22Rv1 (cell line): ENCODE data around the gene JARID2.

Experiments used
- ZFX ChIP-seq: fragments of 450-650 bp; IDR thresholded peaks from 2 replicates; pipeline ENCODE4 v1.6.1; 2017; ENCODE audit warnings: antibody characterized with exemption, borderline replicate concordance
- TF ChIP-seq, protein P1 (sequence below): fragments of 450-650 bp; IDR thresholded peaks from 2 replicates; pipeline ENCODE4 v1.5.1; 2017; ENCODE audit warnings: mild to moderate bottlenecking

- TF ChIP-seq, protein P1, sequence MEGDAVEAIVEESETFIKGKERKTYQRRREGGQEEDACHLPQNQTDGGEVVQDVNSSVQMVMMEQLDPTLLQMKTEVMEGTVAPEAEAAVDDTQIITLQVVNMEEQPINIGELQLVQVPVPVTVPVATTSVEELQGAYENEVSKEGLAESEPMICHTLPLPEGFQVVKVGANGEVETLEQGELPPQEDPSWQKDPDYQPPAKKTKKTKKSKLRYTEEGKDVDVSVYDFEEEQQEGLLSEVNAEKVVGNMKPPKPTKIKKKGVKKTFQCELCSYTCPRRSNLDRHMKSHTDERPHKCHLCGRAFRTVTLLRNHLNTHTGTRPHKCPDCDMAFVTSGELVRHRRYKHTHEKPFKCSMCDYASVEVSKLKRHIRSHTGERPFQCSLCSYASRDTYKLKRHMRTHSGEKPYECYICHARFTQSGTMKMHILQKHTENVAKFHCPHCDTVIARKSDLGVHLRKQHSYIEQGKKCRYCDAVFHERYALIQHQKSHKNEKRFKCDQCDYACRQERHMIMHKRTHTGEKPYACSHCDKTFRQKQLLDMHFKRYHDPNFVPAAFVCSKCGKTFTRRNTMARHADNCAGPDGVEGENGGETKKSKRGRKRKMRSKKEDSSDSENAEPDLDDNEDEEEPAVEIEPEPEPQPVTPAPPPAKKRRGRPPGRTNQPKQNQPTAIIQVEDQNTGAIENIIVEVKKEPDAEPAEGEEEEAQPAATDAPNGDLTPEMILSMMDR: no peak
- no peak for TF ChIP-seq ZFX
These were observed 234.7 kb downstream of the JARID2 start for GRCh38 chr6:15480525-15480924.
